Right atrium auricular region (tissue), 2 donors: ENCODE results near the gene CLIP2. TPM values are rescaled to one million over a fixed set of nuclear protein-coding genes. Genes with fewer than 3 reads are reported as not detected.

Experiments used
- DNase-seq: peaks from one replicate; pipeline ENCODE4 v3.0.0-alpha.2; 2019; ENCODE audit warnings: low spot score
- H3K27ac ChIP-seq, 2 donors: fragments of 200-600 bp; sonication (generic); 1 replicate in 1 of 2; 2 replicates in 1 of 2; pipeline ENCODE4 v1.5.1; 2016 to 2019
- H3K27me3 ChIP-seq, 2 donors: fragments of 200-600 bp; sonication (generic); one replicate each; pipeline versions ENCODE4 v1.5.1 to v1.6.0; 2017 to 2019
- H3K36me3 ChIP-seq: fragments of 200-600 bp; sonication (generic); one replicate; pipeline ENCODE4 v1.5.1; 2016
- H3K4me1 ChIP-seq, 2 donors: fragments of 200-600 bp; sonication (generic); one replicate each; pipeline versions ENCODE4 v1.5.1 to v1.6.0; 2017 to 2019
- H3K4me3 ChIP-seq, 2 donors: fragments of 200-600 bp; sonication (generic); 1 replicate in 1 of 2; 2 replicates in 1 of 2; pipeline ENCODE4 v1.5.1; 2017 to 2019; ENCODE audit warnings: mild to moderate bottlenecking in 1 of 2, moderate library complexity in 1 of 2
- H3K9me3 ChIP-seq, 2 donors: fragments of 200-600 bp; sonication (generic); one replicate each; pipeline ENCODE4 v1.5.1; 2019
- total RNA-seq, 2 donors: library from RNA; depleted of rRNA; stranded (reverse); fragments of >200 nt; gene quantifications; one replicate each; pipeline ENCODE4 v1.1.0, GENCODE V29; 2016
- TF ChIP-seq, protein P1 (sequence below), 2 donors: fragments of 200-600 bp; sonication (generic); IDR thresholded peaks; one replicate each; pipeline ENCODE4 v1.5.1; 2019; ENCODE audit warnings: antibody characterized with exemption in 2 of 2

CLIP2 gene
- total RNA-seq, 2 donors from 2014 or later = 9.5 to 12.1 TPM

DNA sequence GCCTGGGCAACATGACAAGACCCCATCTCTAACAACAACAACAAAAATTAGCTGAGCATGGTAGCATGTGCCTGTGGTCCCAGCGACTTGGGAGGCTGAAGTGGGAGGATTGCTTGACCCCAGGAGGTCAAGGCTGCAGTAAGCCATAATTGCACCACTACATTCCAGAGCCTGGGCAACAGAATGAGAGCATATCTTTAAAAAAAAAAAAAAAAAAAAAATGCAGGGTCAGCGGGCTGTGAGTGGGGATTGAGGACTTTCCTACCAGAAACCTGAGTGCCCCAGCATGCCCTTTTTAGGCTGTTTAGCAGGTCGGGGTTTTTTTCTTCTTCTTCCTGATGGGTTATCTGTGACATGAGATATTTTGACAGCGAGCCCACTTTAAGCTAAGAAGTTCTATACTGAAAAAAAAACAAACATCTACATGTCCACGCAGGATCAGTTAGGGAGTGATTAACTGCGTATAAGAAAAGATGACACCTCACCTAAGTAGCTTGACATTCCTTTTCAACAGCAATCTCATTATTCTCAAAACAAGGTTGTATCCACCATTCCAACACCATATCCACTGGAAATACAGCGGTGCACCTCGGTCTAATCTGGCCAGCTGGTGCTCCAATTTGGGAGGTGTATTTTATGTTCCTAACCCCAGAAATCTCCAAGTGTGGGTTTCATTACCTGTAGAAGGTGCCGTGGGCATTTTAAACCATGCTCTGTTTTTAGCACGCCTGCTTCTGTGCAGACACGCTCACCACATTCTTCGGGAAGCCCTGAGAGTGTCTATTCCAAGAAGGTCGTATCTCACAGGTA lies 21.2 kb upstream of the CLIP2 start:
- no peak for DNase-seq
- H3K9me3 ChIP-seq = no peaks in the 10 kb centered on the region
- TF ChIP-seq, protein P1, sequence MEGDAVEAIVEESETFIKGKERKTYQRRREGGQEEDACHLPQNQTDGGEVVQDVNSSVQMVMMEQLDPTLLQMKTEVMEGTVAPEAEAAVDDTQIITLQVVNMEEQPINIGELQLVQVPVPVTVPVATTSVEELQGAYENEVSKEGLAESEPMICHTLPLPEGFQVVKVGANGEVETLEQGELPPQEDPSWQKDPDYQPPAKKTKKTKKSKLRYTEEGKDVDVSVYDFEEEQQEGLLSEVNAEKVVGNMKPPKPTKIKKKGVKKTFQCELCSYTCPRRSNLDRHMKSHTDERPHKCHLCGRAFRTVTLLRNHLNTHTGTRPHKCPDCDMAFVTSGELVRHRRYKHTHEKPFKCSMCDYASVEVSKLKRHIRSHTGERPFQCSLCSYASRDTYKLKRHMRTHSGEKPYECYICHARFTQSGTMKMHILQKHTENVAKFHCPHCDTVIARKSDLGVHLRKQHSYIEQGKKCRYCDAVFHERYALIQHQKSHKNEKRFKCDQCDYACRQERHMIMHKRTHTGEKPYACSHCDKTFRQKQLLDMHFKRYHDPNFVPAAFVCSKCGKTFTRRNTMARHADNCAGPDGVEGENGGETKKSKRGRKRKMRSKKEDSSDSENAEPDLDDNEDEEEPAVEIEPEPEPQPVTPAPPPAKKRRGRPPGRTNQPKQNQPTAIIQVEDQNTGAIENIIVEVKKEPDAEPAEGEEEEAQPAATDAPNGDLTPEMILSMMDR (IDR thresholded peaks at IDR 0.05) = no peak
- H3K27me3 ChIP-seq = no peaks in the 10 kb centered on the region
- H3K4me1 ChIP-seq = peaks cover 0 to 26% of the 10 kb centered on the region in 2 donors
- no peaks in the 10 kb centered on the region for H3K36me3 ChIP-seq
- no peak overlapping the region for H3K4me3 ChIP-seq
- H3K27ac ChIP-seq = no peak overlapping the region

GRCh38 chr7:74269757-74270277 lies 19.4 kb upstream of the CLIP2 start:
- H3K27me3 ChIP-seq = no peaks in the 10 kb centered on the region
- TF ChIP-seq, protein P1 (IDR thresholded peaks at IDR 0.05) = no peak
- no peak for DNase-seq
- peak overlapping the region; percentile 48 to 61 for H3K4me3 ChIP-seq
- no peaks in the 10 kb centered on the region for H3K9me3 ChIP-seq
- H3K36me3 ChIP-seq = no peaks in the 10 kb centered on the region
- peaks cover 0 to 27% of the 10 kb centered on the region in 2 donors for H3K4me1 ChIP-seq
- peak overlapping the region in 1 of 2 donors; percentile 52 for H3K27ac ChIP-seq

DNA sequence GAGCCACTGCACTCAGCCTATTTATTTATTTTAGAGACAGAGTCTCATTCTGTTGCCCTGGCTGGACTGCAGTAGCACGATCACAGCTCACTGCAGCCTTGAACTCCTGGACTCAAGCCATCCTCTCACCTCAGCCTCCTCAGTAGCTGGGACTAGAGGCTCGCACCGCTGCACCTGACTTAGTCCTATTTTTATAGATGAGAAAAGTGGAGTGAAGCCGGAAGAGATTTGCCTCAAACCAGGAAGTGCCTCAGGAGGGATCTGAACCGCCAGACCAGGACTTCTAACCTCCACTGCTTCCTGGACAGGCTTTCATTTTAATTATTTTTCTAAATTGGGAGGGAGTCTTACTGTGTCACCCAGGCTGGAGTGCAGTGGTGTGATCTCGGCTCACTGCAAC lies 17.5 kb upstream of the CLIP2 start:
- Histone ChIP-seq H3K4me3 (peak overlapping the region in 1 of 2 donors; percentile 9), H3K9me3 (no peaks in the 10 kb centered on the region), H3K27me3 (no peaks in the 10 kb centered on the region), H3K36me3 (no peaks in the 10 kb centered on the region), H3K4me1 (peaks cover 0 to 27% of the 10 kb centered on the region in 2 donors), H3K27ac (peak overlapping the region; percentile 78 to 79)
- TF ChIP-seq, protein P1 (IDR thresholded peaks at IDR 0.05) = no peak
- DNase-seq = no peak

- DNase-seq = peak; percentile 74
- no peaks in the 10 kb centered on the region for H3K9me3 ChIP-seq
- TF ChIP-seq, protein P1 (IDR thresholded peaks at IDR 0.05) = no peak
- no peaks in the 10 kb centered on the region for H3K36me3 ChIP-seq
- peaks cover 0 to 27% of the 10 kb centered on the region in 2 donors for H3K4me1 ChIP-seq
- peak overlapping the region; percentile 78 to 79 for H3K27ac ChIP-seq
- H3K27me3 ChIP-seq = no peaks in the 10 kb centered on the region
- H3K4me3 ChIP-seq = peak overlapping the region in 1 of 2 donors; percentile 9
Measured at GRCh38 chr7:74272305-74273038, 16.7 kb upstream of the CLIP2 start.

- no peak overlapping the region for H3K27ac ChIP-seq
- H3K9me3 ChIP-seq = no peaks in the 10 kb centered on the region
- TF ChIP-seq, protein P1 (IDR thresholded peaks at IDR 0.05) = peak; percentile 29 to 59
- DNase-seq = no peak
- H3K4me3 ChIP-seq = no peak overlapping the region
- H3K27me3 ChIP-seq = no peaks in the 10 kb centered on the region
- H3K4me1 ChIP-seq = peaks cover 0 to 35% of the 10 kb centered on the region in 2 donors
- H3K36me3 ChIP-seq = no peaks in the 10 kb centered on the region
Measured at GRCh38 chr7:74275401-74275881, 13.8 kb upstream of the CLIP2 start.
